Smooth muscle cell (in vitro differentiated cells): ENCODE results near the gene JMJD1C. TPM values are rescaled to one million over a fixed set of nuclear protein-coding genes. Genes with fewer than 3 reads are reported as not detected.

Source experiments
- DNase-seq: peaks from one replicate; lab custom pipeline; 2025; ENCODE audit not compliant: unreplicated experiment; lab: John Stamatoyannopoulos, UW
- H2AFZ ChIP-seq: fragments of 200-600 bp; sonication (generic); 2 replicates; pipeline ENCODE4 v1.6.0; 2016; ENCODE audit warnings: antibody characterized with exemption, low read depth, mild to moderate bottlenecking
- H3F3A ChIP-seq: fragments of 200-600 bp; sonication (generic); 2 replicates; pipeline ENCODE4 v1.6.0; 2017; ENCODE audit warnings: antibody characterized with exemption, low read depth
- H3K27ac ChIP-seq: fragments of 200-600 bp; sonication (generic); 2 replicates; pipeline ENCODE4 v1.5.1; 2016; ENCODE audit warnings: low read depth, mild to moderate bottlenecking
- H3K27me3 ChIP-seq: fragments of 200-600 bp; sonication (generic); 2 replicates; pipeline ENCODE4 v1.6.1; 2016; ENCODE audit warnings: low read depth, mild to moderate bottlenecking
- H3K36me3 ChIP-seq: fragments of 200-600 bp; sonication (generic); 2 replicates; pipeline ENCODE4 v1.5.1; 2016; ENCODE audit warnings: low read depth
- H3K4me1 ChIP-seq: fragments of 200-600 bp; sonication (generic); 2 replicates; pipeline ENCODE4 v1.5.1; 2016; ENCODE audit warnings: low read depth
- H3K4me2 ChIP-seq: fragments of 200-600 bp; sonication (generic); 2 replicates; pipeline ENCODE4 v1.6.0; 2016; ENCODE audit warnings: mild to moderate bottlenecking
- H3K4me3 ChIP-seq: fragments of 200-600 bp; sonication (generic); 2 replicates; pipeline ENCODE4 v1.5.1; 2016; ENCODE audit warnings: mild to moderate bottlenecking
- H3K79me2 ChIP-seq: fragments of 200-600 bp; sonication (generic); 2 replicates; pipeline ENCODE4 v1.6.0; 2016; ENCODE audit warnings: low read depth, mild to moderate bottlenecking
- H3K9ac ChIP-seq: fragments of 200-600 bp; sonication (generic); 2 replicates; pipeline ENCODE4 v1.6.0; 2016; ENCODE audit warnings: low read depth
- H3K9me3 ChIP-seq: fragments of 200-600 bp; sonication (generic); replicated peaks from 2 replicates; pipeline ENCODE4 v1.5.1; 2016; ENCODE audit warnings: low read depth
- H4K20me1 ChIP-seq: fragments of 200-600 bp; sonication (generic); 2 replicates; pipeline ENCODE4 v1.6.0; 2016; ENCODE audit warnings: low read depth
- WGBS: methylation state at CpG from one replicate; pipeline ENCODE4 v1.1.7; 2016; ENCODE audit warnings: low lambda C conversion rate; 5-methylcytosine and 5-hydroxymethylcytosine counted together
- polyA plus RNA-seq: library from polyadenylated mRNA; unstranded; fragments of >200 nt; fragmentation: Nextera tagmentation; extraction: Ambion mirVana; gene quantifications from 2 replicates; pipeline ENCODE4 v1.2.1, GENCODE V29; 2016
- total RNA-seq: library from RNA; depleted of rRNA; stranded (reverse); fragments of >200 nt; gene quantifications from 2 replicates; pipeline ENCODE4 v1.2.3, GENCODE V29; 2014
- TF ChIP-seq, protein P1 (sequence below): fragments of 200-600 bp; sonication (generic); IDR thresholded peaks from 2 replicates; pipeline ENCODE4 v1.5.1; 2017; ENCODE audit warnings: borderline replicate concordance, mild to moderate bottlenecking, antibody characterized with exemption; ENCODE audit not compliant: insufficient read depth, poor library complexity, severe bottlenecking

The JMJD1C gene
- total and polyA plus RNA-seq, 2 experiments from 2014 or later = 28.5 to 132 TPM

DNA sequence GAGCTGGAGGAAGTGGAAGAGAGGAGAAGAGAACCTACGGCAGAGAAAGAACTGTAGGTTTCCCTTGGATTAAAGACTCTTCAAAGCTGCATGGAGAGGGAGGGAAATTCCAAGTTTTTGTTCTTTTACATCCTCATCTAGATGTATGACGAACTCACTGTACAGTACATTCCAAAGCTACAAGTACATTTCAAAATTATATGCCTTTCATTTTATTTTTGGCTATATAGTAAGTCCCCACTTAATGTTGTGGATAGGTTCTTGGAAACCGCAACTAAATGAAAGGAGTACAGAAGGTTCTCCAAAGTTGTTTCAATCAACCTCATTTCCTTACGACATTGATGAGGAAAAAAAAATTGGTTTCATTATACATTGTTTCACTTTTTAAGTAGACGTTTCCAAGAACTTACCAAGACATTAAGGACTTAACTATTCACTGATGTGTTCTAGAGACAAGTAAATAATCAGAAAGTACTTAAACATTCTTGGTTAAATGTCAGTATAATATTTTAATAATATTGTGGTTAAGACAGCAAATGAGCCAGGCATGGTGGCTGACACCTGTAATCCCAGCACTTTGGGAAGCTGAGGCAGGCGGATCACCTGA is 16.1 kb upstream of the JMJD1C start:
- Histone ChIP-seq H4K20me1 (peaks cover 93% of the 10 kb centered on the region), H2AFZ (no peak overlapping the region), H3K9me3 (no peaks in the 10 kb centered on the region), H3K4me2 (no peak overlapping the region), H3K79me2 (peaks cover 99% of the 10 kb centered on the region), H3K27ac (peak overlapping the region; percentile 20), H3K4me3 (no peak overlapping the region), H3F3A (no peaks in the 10 kb centered on the region), H3K36me3 (no peaks in the 10 kb centered on the region), H3K9ac (no peak overlapping the region), H3K4me1 (peaks cover 15% of the 10 kb centered on the region), H3K27me3 (no peaks in the 10 kb centered on the region)
- WGBS = 93% methylated on average over 6 of the region's 6 CpGs
- DNase-seq = no peak
- TF ChIP-seq, protein P1, sequence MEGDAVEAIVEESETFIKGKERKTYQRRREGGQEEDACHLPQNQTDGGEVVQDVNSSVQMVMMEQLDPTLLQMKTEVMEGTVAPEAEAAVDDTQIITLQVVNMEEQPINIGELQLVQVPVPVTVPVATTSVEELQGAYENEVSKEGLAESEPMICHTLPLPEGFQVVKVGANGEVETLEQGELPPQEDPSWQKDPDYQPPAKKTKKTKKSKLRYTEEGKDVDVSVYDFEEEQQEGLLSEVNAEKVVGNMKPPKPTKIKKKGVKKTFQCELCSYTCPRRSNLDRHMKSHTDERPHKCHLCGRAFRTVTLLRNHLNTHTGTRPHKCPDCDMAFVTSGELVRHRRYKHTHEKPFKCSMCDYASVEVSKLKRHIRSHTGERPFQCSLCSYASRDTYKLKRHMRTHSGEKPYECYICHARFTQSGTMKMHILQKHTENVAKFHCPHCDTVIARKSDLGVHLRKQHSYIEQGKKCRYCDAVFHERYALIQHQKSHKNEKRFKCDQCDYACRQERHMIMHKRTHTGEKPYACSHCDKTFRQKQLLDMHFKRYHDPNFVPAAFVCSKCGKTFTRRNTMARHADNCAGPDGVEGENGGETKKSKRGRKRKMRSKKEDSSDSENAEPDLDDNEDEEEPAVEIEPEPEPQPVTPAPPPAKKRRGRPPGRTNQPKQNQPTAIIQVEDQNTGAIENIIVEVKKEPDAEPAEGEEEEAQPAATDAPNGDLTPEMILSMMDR = no peak

GRCh38 chr10:63480237-63480636 is 14.5 kb upstream of the JMJD1C start:
- H3K4me1 ChIP-seq = peaks cover 6% of the 10 kb centered on the region
- peaks cover 89% of the 10 kb centered on the region for H4K20me1 ChIP-seq
- H3K4me3 ChIP-seq = no peak overlapping the region
- peaks cover 99% of the 10 kb centered on the region for H3K79me2 ChIP-seq
- no peak overlapping the region for H3K4me2 ChIP-seq
- no peak overlapping the region for H2AFZ ChIP-seq
- no peaks in the 10 kb centered on the region for H3K9me3 ChIP-seq
- 95% methylated on average over 5 of the region's 5 CpGs for WGBS
- TF ChIP-seq, protein P1 = no peak
- no peak overlapping the region for H3K9ac ChIP-seq
- H3F3A ChIP-seq = no peaks in the 10 kb centered on the region
- DNase-seq = no peak
- H3K36me3 ChIP-seq = no peaks in the 10 kb centered on the region
- no peaks in the 10 kb centered on the region for H3K27me3 ChIP-seq
- H3K27ac ChIP-seq = no peak overlapping the region

DNA sequence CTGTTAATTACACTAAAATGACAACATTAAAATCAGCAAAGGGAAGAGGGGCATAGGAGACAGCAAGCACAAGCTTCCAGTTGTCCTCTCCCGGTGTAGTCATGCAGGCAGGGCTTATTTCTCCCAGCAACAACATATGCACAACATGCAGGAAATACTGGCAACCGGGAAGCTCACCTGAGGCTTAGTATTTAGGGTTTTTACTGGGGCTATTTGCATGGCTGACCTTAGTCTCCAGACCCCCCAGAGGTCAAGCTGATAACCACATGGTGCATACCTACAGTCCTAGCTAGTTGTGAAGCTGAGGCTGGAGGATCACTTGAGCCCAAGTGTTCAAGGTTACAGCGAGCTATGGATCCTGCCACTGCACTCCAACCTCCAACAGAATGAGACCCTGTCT is 12.8 kb upstream of the JMJD1C start:
- H3K9ac ChIP-seq = no peak overlapping the region
- TF ChIP-seq, protein P1 = no peak
- no peaks in the 10 kb centered on the region for H3K36me3 ChIP-seq
- H3K4me1 ChIP-seq = no peaks in the 10 kb centered on the region
- no peaks in the 10 kb centered on the region for H3K9me3 ChIP-seq
- no peak overlapping the region for H3K27ac ChIP-seq
- WGBS = 43% methylated on average over 3 of the region's 3 CpGs
- no peak overlapping the region for H3K4me2 ChIP-seq
- no peaks in the 10 kb centered on the region for H3F3A ChIP-seq
- H3K27me3 ChIP-seq = no peaks in the 10 kb centered on the region
- H3K4me3 ChIP-seq = no peak overlapping the region
- no peak for DNase-seq
- H4K20me1 ChIP-seq = peaks cover 91% of the 10 kb centered on the region
- H3K79me2 ChIP-seq = peaks cover 100% of the 10 kb centered on the region
- no peak overlapping the region for H2AFZ ChIP-seq

DNA sequence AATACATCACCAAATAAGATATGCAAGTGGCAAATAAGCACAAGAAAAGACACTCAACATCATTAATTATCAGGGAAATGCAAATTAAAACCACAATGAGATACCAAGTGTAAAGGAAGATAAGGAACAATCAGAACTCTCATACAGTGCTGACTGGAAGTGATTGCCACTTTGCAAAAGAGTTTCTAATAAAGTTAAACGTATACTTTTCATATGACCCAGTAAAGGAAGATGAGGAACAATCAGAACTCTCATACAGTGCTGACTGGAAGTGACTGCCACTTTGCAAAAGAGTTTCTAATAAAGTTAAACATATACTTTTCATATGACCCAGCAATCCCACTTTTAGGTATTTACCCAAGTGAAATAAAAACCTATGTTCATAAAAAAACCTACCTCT is 12.2 kb upstream of the JMJD1C start:
- Histone ChIP-seq H3K4me3 (no peak overlapping the region), H3K79me2 (peaks cover 100% of the 10 kb centered on the region), H4K20me1 (peaks cover 91% of the 10 kb centered on the region), H3F3A (no peaks in the 10 kb centered on the region), H2AFZ (no peak overlapping the region), H3K4me1 (no peaks in the 10 kb centered on the region), H3K9ac (no peak overlapping the region), H3K27me3 (no peaks in the 10 kb centered on the region), H3K27ac (no peak overlapping the region), H3K36me3 (no peaks in the 10 kb centered on the region), H3K9me3 (no peaks in the 10 kb centered on the region), H3K4me2 (no peak overlapping the region)
- TF ChIP-seq, protein P1 = no peak
- DNase-seq = no peak
- WGBS = 54% methylated on average over 1 of the region's 1 CpG
